Activated naive CD8-positive, alpha-beta T cell treated with anti-CD3 and anti-CD28 coated beads, Interleukin-2, amount 50 U/mL, for 24 hours (primary cell): ENCODE results near the gene ESR1.
"Not testable (repeated sequence)": the region's sequence is repeated elsewhere in the genome, so short reads cannot be mapped to it uniquely, and the experiment has no call there.

Source experiments
- ATAC-seq: fragments of 150-1000 bp; cut with Tn5 transposase; one replicate; pipeline ENCODE4 v1.10.0; 2021
- DNase-seq: peaks from one replicate; pipeline ENCODE4 v3.0.0; 2021
- H3K27ac Mint-ChIP-seq: one replicate; pipeline ENCODE4 v1.8.0; 2021; ENCODE audit warnings: mild to moderate bottlenecking, mixed read lengths
- H3K27me3 Mint-ChIP-seq: one replicate; pipeline ENCODE4 v1.8.0; 2021; ENCODE audit warnings: mixed read lengths
- H3K36me3 Mint-ChIP-seq: one replicate; pipeline ENCODE4 v1.8.0; 2021; ENCODE audit warnings: low read depth, mixed read lengths
- H3K4me1 Mint-ChIP-seq: one replicate; pipeline ENCODE4 v1.8.0; 2021; ENCODE audit warnings: mixed read lengths
- H3K4me3 Mint-ChIP-seq: one replicate; pipeline ENCODE4 v1.8.0; 2021; ENCODE audit warnings: mild to moderate bottlenecking, moderate library complexity, mixed read lengths
- H3K9me3 Mint-ChIP-seq: one replicate; pipeline ENCODE4 v1.8.0; 2021; ENCODE audit warnings: mixed read lengths

The ESR1 gene

DNA sequence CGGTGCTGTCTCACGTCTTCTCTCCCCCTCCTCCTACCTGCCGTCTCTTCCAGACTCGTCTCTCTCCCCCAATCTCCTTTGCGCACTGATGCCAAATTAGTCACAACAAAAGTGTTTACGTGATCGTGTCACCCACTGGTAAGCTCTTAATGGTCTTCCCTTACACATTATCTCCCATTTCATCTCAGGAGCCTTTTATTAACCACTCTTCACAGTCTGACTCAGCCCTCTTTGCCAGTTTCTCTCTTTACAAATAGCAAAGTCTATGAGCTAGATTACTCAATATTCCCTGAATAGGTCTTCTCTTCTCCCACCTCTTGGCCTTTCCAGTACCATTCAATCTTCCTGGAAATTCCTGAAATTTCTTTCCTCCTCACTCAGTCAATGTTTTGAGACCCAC is 247.0 kb downstream of the ESR1 start:
- no peak for ATAC-seq

DNA sequence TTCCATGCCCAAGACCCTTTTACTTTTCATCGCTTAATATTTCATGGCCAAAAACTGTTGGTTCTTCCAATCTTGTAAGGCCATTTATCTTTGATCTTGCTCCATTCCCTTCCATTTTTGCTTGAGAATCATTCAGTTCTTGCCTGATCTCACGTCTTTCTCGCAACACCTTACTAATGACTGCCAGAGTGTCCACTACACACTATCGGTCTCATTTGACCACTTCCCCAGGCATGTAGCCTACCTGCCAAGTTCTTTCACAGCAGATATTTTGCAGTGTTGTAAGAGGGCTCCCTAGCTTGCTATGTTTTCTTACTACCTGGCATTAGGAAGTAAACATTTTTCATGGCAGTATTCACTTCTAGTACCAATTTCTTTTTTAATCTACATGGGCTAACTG is 248.0 kb downstream of the ESR1 start:
- H3K4me3 Mint-ChIP-seq, result no peak overlapping the region
- ATAC-seq, result no peak

More for the DNA sequence above, 247.0 kb downstream of the ESR1 start:
- H3K27ac Mint-ChIP-seq, result no peak overlapping the region
- no peak overlapping the region for H3K4me3 Mint-ChIP-seq
- no peaks in the 10 kb centered on the region for H3K36me3 Mint-ChIP-seq
- H3K27me3 Mint-ChIP-seq, result peaks cover 9% of the 10 kb centered on the region
- no peaks in the 10 kb centered on the region for H3K9me3 Mint-ChIP-seq
- H3K4me1 Mint-ChIP-seq, result no peaks in the 10 kb centered on the region
- no peak for DNase-seq

DNA sequence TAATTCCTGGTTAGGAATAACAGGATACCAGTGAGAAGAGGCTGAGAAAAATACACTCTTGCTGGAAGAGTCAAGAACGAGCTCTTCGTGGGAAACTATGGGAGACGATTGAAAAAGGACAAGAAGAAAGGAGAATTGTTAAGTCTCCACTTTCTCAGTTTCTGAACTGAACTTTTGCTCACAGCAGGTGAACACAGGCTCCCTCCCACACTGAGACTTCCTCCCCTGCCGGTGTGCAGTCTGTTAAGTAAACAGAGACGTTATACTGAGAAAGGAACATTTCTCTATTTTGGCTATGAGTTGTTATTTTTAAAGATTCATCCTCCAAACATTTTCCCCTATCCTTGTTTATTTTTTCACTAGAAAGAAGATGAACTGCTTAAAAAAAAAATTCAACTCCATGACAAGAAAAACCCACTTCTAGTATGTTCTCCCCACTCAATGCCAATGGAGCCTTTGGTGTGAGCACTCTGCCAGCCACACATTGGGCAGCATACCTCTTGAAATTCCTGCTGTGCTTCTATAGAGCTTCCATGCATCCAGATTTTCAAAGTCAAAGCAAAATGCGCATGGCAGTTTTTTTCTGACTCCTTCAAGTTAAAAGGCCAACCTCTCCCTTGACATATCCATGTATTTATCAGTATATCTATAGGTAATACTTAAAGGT is 250.5 kb downstream of the ESR1 start:
- H3K9me3 Mint-ChIP-seq, result no peaks in the 10 kb centered on the region
- no peak overlapping the region for H3K4me3 Mint-ChIP-seq
- H3K27ac Mint-ChIP-seq, result no peak overlapping the region
- no peak for DNase-seq
- H3K27me3 Mint-ChIP-seq, result peaks cover 8% of the 10 kb centered on the region
- no peaks in the 10 kb centered on the region for H3K36me3 Mint-ChIP-seq
- no peak for ATAC-seq
- H3K4me1 Mint-ChIP-seq, result no peaks in the 10 kb centered on the region

More for the DNA sequence above, 248.0 kb downstream of the ESR1 start:
- H3K27ac Mint-ChIP-seq, result no peak overlapping the region
- peaks cover 9% of the 10 kb centered on the region for H3K27me3 Mint-ChIP-seq
- H3K4me1 Mint-ChIP-seq, result no peaks in the 10 kb centered on the region
- no peaks in the 10 kb centered on the region for H3K9me3 Mint-ChIP-seq
- H3K36me3 Mint-ChIP-seq, result no peaks in the 10 kb centered on the region
- DNase-seq, result no peak

DNA sequence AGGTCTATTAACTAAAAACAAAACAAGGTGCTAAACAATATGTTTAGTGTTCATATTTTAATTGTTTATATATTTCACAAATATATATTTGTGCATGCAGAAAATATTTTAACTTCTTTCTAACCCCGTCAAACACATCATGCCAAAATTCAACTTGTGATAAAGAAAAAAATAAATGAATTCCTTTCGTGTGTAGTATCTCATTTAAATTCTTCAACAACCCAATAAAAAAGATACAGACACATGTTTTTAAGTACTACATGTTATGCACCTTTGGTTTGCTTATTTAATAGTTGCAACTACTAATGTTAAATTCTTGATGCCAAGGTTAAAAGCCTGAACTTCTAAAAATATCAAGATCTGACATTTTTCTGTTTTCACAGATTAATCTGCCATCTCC is 252.4 kb downstream of the ESR1 start:
- no peaks in the 10 kb centered on the region for H3K9me3 Mint-ChIP-seq
- H3K4me1 Mint-ChIP-seq, result no peaks in the 10 kb centered on the region
- H3K36me3 Mint-ChIP-seq, result no peaks in the 10 kb centered on the region
- no peak overlapping the region for H3K4me3 Mint-ChIP-seq
- H3K27ac Mint-ChIP-seq, result no peak overlapping the region
- ATAC-seq (no peak), DNase-seq (no peak)
- peaks cover 8% of the 10 kb centered on the region for H3K27me3 Mint-ChIP-seq

DNA sequence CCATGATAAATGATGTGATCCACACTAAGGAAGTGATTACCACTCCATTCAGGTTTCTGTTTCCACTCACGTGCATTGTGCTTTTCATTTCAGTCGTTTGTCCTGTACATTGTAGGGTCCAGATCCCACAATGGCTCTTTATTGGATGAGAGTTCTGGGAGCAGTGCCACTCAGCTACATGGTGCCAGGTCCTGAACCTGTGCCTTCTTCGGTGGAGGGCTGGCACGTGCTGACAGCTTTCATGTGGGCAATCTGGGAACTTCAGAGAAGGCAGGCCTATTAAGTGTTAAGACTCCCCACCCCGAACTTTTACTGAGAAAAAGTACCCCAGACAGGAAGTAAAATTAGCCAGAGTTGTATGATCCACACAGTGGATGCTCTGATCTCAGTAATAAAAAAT is 255.0 kb downstream of the ESR1 start:
- DNase-seq, result no peak
- Mint-ChIP-seq H3K4me1 (no peaks in the 10 kb centered on the region), H3K9me3 (no peaks in the 10 kb centered on the region), H3K4me3 (no peak overlapping the region), H3K27me3 (peaks cover 6% of the 10 kb centered on the region), H3K27ac (no peak overlapping the region), H3K36me3 (no peaks in the 10 kb centered on the region)
- no peak for ATAC-seq

DNA sequence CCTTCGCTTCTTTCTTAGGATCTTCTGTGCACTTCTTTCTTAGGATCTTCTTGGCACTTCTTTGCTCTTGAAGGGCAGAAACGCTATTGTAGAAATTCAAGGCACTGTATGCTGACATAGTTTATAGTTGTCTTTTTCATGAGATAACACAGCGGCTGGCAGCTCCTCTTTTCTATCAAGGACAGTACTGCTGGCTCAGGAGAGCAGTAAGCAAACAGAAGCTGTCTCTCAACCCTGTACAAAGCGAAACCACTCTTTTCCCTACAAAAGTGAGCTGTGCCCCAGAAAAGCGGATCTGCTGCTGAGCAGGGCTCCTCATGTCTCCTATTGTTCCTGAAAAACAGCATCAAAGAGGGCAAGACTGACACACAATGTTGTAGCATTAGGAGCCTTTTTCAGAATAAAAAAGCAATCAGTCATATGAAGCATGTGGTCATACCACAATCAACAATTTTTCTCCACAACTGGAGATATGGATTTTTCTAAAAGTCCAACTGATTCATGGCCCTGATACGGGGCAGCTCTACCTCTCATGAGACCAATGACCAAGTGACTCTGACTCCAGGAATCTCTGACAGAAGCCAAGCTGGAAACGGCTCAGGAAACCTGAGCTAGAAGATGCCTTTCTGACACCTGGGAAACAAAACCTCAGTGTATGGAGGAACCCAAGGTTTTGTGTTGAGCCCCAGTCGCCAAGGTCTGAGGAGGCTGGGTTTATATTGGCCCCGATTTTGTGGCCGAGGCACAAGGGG is 255.9 kb downstream of the ESR1 start:
- H3K4me1 Mint-ChIP-seq, result no peaks in the 10 kb centered on the region

DNA sequence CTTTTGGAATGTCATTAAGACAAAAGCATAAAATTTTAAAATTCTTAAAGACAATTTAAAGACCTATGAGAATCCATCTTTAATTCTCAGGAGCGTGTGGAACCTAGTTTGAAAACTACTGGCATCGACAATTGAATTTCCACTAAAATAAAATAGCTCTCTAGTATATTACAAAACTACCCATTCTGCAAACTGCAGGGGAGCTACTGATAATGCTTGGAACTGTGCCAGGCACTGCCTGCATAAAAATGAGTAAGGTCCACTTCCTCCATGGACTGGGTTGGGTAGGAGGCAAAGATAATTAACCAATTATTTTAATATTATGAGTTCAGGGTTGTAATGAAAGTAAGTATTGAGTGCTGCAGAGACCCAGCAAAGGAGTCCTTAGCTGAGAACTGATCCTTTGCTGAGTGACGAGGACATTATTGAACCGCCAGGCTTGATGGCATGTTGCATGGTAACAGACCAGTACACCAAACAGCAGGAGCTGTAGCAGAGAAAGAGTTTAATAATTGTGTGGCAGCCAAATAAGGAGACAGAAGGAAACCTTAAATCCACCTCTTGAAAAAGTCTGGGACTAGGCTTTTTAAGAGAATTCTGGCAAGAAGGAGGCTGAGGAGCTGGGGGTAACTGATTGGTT is 261.3 kb downstream of the ESR1 start:
- Mint-ChIP-seq H3K27me3 (no peaks in the 10 kb centered on the region), H3K4me1 (no peaks in the 10 kb centered on the region), H3K36me3 (no peaks in the 10 kb centered on the region), H3K4me3 (no peak overlapping the region), H3K9me3 (no peaks in the 10 kb centered on the region), H3K27ac (no peak overlapping the region)
- no peak for DNase-seq
- no peak for ATAC-seq

More for the DNA sequence above, 255.9 kb downstream of the ESR1 start:
- Mint-ChIP-seq H3K4me3 (no peak overlapping the region), H3K27ac (no peak overlapping the region), H3K9me3 (no peaks in the 10 kb centered on the region), H3K36me3 (no peaks in the 10 kb centered on the region), H3K27me3 (peaks cover 2% of the 10 kb centered on the region)
- DNase-seq (no peak), ATAC-seq (no peak)

DNA sequence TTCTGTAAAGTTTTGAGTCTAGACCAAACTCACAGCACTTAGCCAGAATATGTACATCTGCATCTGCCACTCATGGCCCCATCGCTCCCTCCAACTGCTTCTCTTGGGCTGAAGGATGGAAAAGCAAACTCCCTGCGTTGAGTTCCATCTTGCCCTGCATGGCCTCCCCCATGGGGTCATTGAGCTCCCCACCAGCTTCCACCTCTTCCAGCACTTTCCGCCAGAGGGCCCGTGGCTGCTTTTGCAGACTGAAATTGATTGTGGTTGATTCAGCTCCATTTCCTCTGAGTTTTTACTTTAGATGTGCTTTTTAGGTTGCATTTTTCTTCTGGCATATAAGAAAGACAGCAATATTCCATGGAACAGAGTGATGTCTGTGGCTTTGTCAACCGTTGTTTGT is 263.1 kb downstream of the ESR1 start:
- H3K4me1 Mint-ChIP-seq, result no peaks in the 10 kb centered on the region

DNA sequence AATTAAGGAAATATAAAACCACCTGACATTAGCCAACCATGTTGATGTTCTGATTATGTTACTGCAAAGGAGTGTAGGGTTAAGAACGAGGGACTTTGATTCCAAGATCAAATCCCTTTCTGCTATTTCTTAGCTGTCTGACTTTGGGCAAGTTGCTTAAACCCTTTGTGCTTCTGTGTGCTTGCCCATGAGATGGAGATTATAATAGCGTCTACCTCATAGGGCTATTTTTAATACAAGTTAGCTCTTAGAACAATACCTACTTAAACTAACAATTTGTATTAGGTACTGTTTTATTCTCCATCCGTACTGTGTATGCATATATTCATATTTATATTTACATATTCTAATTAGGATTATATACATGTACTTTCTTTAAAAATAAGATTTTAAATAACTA is 263.8 kb downstream of the ESR1 start:
- DNase-seq, result no peak
- ATAC-seq, result no peak
- Mint-ChIP-seq H3K27me3 (no peaks in the 10 kb centered on the region), H3K9me3 (peaks cover 22% of the 10 kb centered on the region), H3K36me3 (peaks cover 10% of the 10 kb centered on the region), H3K4me1 (no peaks in the 10 kb centered on the region), H3K4me3 (no peak overlapping the region), H3K27ac (no peak overlapping the region)

More for the DNA sequence above, 263.1 kb downstream of the ESR1 start:
- peaks cover 4% of the 10 kb centered on the region for H3K36me3 Mint-ChIP-seq
- no peaks in the 10 kb centered on the region for H3K27me3 Mint-ChIP-seq
- no peak overlapping the region for H3K27ac Mint-ChIP-seq
- DNase-seq, result no peak
- no peak overlapping the region for H3K4me3 Mint-ChIP-seq
- H3K9me3 Mint-ChIP-seq, result peaks cover 15% of the 10 kb centered on the region
- no peak for ATAC-seq

DNA sequence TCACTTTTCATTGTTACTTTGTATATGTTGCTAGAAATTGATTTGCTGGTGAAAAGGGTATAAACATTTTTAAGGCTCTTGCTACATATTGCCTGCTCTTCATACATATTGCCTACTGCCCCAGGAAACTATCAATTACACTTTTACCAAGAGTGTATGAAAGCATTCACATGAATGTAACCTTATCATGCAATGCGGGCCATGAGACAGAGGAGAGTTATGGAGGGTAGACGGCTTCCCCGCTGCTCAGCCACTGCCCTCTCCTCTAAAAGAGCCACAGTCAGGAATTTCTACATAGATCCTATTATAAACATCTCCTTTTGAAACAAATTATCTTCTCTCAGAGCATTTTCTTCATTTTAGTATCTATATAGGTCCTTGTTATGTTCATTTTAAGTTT is 264.4 kb downstream of the ESR1 start:
- Mint-ChIP-seq H3K9me3 (peaks cover 27% of the 10 kb centered on the region), H3K4me3 (no peak overlapping the region), H3K36me3 (peaks cover 12% of the 10 kb centered on the region), H3K4me1 (no peaks in the 10 kb centered on the region), H3K27ac (no peak overlapping the region), H3K27me3 (no peaks in the 10 kb centered on the region)
- DNase-seq (no peak), ATAC-seq (no peak)

DNA sequence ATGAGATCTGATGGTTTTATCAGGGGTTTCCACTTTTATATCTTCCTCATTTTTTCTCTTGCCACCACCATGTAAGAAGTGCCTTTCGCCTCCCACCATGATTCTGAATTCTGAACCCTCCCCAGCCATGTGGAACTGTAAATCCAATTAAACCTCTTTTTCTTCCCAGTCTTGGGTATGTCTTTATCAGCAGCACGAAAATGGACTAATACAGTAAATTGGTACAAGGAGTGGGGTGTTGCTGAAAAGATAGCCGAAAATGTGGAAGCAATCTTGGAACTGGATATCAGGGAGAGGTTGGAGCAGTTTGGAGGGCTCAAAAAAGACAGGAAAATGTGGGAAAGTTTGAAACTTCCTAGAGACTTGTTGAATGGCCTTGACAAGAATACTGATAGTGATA is 268.8 kb downstream of the ESR1 start:
- ATAC-seq, DNase-seq, H3K4me3 Mint-ChIP-seq, H3K4me1 Mint-ChIP-seq, H3K27me3 Mint-ChIP-seq, H3K27ac Mint-ChIP-seq: not testable (repeated sequence)
- H3K36me3 Mint-ChIP-seq, result peaks cover 12% of the 10 kb centered on the region
- H3K9me3 Mint-ChIP-seq, result peaks cover 31% of the 10 kb centered on the region

DNA sequence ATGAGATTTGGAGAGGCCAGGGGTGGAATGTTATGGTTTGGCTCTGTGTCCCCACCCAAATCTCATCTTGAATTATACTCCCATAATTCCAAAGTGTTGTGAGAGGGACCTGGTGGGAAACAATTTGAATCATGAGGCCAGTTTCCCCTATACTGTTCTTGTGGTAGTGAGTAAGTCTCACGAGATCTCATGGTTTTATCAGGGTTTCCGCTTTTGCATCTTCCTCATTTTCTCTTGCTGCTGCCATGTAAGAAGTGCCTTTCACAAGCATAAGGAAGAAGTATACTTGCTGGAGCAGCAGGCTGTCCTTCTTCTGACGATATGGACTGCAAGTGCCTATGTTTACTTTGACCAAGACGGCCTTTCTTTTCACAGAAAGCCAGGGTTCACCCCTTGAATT is 270.5 kb downstream of the ESR1 start:
- H3K4me1 Mint-ChIP-seq, result no peaks in the 10 kb centered on the region
- peaks cover 37% of the 10 kb centered on the region for H3K9me3 Mint-ChIP-seq
- peaks cover 12% of the 10 kb centered on the region for H3K36me3 Mint-ChIP-seq
- H3K27ac Mint-ChIP-seq, result no peak overlapping the region
- H3K4me3 Mint-ChIP-seq, result no peak overlapping the region
- DNase-seq, result no peak
- ATAC-seq, result no peak
- peaks cover 8% of the 10 kb centered on the region for H3K27me3 Mint-ChIP-seq

DNA sequence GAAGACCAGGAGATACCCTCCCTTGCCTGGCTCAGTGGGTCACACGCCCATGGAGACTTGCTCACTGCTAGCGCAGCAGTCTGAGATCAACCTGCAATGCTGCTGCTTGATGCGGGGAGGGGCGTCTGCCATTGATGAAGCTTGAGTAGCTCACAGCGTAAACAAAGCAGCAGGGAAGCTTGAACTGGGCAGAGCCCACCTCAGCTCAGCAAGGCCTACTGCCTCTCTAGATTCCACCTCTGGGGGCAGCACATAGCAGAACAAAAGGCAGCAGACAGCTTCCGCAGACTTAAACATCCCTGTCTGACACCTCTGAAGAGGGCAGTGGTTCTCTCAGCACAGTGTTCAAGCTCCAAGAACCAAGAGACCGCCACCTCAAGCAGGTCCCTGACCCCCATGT is 271.3 kb downstream of the ESR1 start:
- ATAC-seq (no peak), DNase-seq (no peak)
- Mint-ChIP-seq H3K27me3 (peaks cover 10% of the 10 kb centered on the region), H3K9me3 (peaks cover 37% of the 10 kb centered on the region), H3K4me3 (no peak overlapping the region), H3K4me1 (no peaks in the 10 kb centered on the region), H3K36me3 (peaks cover 12% of the 10 kb centered on the region), H3K27ac (no peak overlapping the region)

DNA sequence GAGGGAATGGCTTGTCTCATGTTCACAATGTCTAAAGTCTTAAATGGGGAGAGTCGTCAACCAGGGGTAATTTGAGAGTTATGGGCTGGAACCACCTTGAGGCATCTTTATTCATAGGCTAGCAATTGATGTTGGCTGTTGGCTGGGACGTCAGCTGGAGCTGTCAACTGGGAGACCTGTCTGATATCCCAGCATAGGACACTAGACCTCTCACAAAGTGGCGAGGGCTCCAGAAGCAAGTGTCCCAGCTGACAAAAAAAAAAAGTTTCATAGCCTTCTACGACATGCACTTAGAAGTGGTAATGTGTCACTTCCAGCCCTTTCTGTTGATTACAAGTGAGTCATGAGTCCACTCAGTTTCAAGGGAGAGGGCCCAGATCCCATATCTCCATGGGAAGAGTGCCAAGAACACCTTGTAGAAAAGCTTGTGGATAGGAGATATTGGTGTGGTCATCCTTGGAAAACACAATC is 278.0 kb downstream of the ESR1 start:
- Mint-ChIP-seq H3K27me3 (peaks cover 6% of the 10 kb centered on the region), H3K4me3 (no peak overlapping the region), H3K9me3 (peaks cover 10% of the 10 kb centered on the region), H3K36me3 (no peaks in the 10 kb centered on the region), H3K27ac (no peak overlapping the region), H3K4me1 (no peaks in the 10 kb centered on the region)
- no peak for ATAC-seq
- no peak for DNase-seq
